H1 (cell line): Measurements from ENCODE around the gene KANSL1L. TPM values are rescaled to one million over a fixed set of nuclear protein-coding genes. Genes with fewer than 3 reads are reported as not detected.
A peak's percentile ranks its signal among the peaks of the same experiment; 100 is the strongest.

Experiments used
- CTCF ChIA-PET: fragments of 300-600 bp; sonication (Branson Sonifier 250); formaldehyde crosslinking; loops from one replicate; lab custom pipeline; 2021; ENCODE audit not compliant: partially characterized antibody; lab: Charles Lee
- POLR2A ChIA-PET: fragments of 300-600 bp; sonication (Branson Sonifier 250); formaldehyde crosslinking; loops from one replicate; lab custom pipeline; 2021; ENCODE audit warnings: inconsistent platforms; ENCODE audit not compliant: partially characterized antibody; lab: Charles Lee
- DNase-seq, 2 experiments: peaks; one replicate each; pipeline versions ENCODE4 v3.0.0 to v3.0.0-alpha.2; 2010 to 2022; ENCODE audit warnings: low spot score in 2 of 2, low read depth in 1 of 2, mixed read lengths in 1 of 2
- FAIRE-seq: peaks from 2 replicates; lab custom pipeline; 2011; peaks lifted over from hg19 to GRCh38; lab: Jason Lieb, UNC
- H2AFZ ChIP-seq: 2 replicates; pipeline ENCODE4 v1.8.1; 2012; ENCODE audit warnings: low read length, inconsistent platforms
- H2AK5ac ChIP-seq: 2 replicates; pipeline ENCODE4 v1.6.1; 2013; ENCODE audit warnings: low read depth, low read length
- H2BK120ac ChIP-seq: replicated peaks from 2 replicates; pipeline ENCODE3; 2013; ENCODE audit warnings: low read depth, low read length, inconsistent platforms
- H2BK12ac ChIP-seq: 2 replicates; pipeline ENCODE4 v1.6.1; 2013; ENCODE audit warnings: low read depth, low read length
- H2BK15ac ChIP-seq: 2 replicates; pipeline ENCODE4 v1.6.1; 2013; ENCODE audit warnings: low read length
- H2BK20ac ChIP-seq: 2 replicates; pipeline ENCODE4 v1.6.1; 2013; ENCODE audit warnings: low read length
- H2BK5ac ChIP-seq: 2 replicates; pipeline ENCODE4 v1.6.1; 2013; ENCODE audit warnings: low read depth, low read length
- H3K14ac ChIP-seq: 2 replicates; pipeline ENCODE4 v1.6.1; 2013; ENCODE audit warnings: inconsistent platforms; ENCODE audit not compliant: insufficient read length
- H3K18ac ChIP-seq: 2 replicates; pipeline ENCODE4 v1.6.1; 2013; ENCODE audit warnings: low read length; ENCODE audit errors: extremely low read depth
- H3K23ac ChIP-seq: 2 replicates; pipeline ENCODE4 v1.6.1; 2013; ENCODE audit warnings: inconsistent platforms; ENCODE audit not compliant: insufficient read length
- H3K23me2 ChIP-seq: 2 replicates; pipeline ENCODE4 v1.6.1; 2013; ENCODE audit warnings: low read depth, low read length
- H3K27ac ChIP-seq: 2 replicates; pipeline ENCODE4 v1.6.1; 2011; ENCODE audit warnings: low read depth, low read length, inconsistent platforms
- H3K27me3 ChIP-seq, 4 experiments: replicated peaks in 1 of 4; 1 replicate in 1 of 4; 2 replicates in 3 of 4; pipeline versions ENCODE4 v1.6.1 to v1.8.1; 2011 to 2013; ENCODE audit warnings: low read length in 3 of 4, mild to moderate bottlenecking in 3 of 4, inconsistent platforms in 2 of 4, mixed read lengths in 2 of 4, moderate library complexity in 1 of 4; ENCODE audit not compliant: control insufficient read depth in 3 of 4, insufficient read depth in 3 of 4; ENCODE audit errors: extremely low read depth in 1 of 4
- H3K36me3 ChIP-seq, 4 experiments: 2 replicates each; pipeline versions ENCODE4 v1.6.1 to v1.8.1; 2011 to 2013; ENCODE audit warnings: mild to moderate bottlenecking in 4 of 4, low read length in 3 of 4, moderate library complexity in 2 of 4, control low read depth in 1 of 4, inconsistent platforms in 1 of 4; ENCODE audit not compliant: insufficient read depth in 4 of 4, control insufficient read depth in 2 of 4
- H3K4ac ChIP-seq: replicated peaks from 2 replicates; pipeline ENCODE3; 2013; ENCODE audit warnings: low read length, low read depth, mixed read lengths, inconsistent platforms; ENCODE audit not compliant: insufficient read length
- H3K4me1 ChIP-seq, 4 experiments: replicated peaks in 1 of 4; 1 replicate in 1 of 4; 2 replicates in 3 of 4; pipeline versions ENCODE4 v1.6.1 to v1.8.1; 2011 to 2013; ENCODE audit warnings: low read length in 3 of 4, inconsistent platforms in 2 of 4, mixed read lengths in 1 of 4; ENCODE audit not compliant: insufficient read depth in 4 of 4, control insufficient read depth in 3 of 4
- H3K4me2 ChIP-seq, 2 experiments: 2 replicates each; pipeline versions ENCODE4 v1.6.1 to v1.8.1; 2011 to 2013; ENCODE audit warnings: low read depth in 2 of 2, low read length in 2 of 2, control low read depth in 1 of 2, inconsistent platforms in 1 of 2, mild to moderate bottlenecking in 1 of 2; ENCODE audit not compliant: insufficient read depth in 1 of 2
- H3K4me3 ChIP-seq, 4 experiments: fragments of 200-600, 300-600 bp in 1 of 4; sonication (generic), shearing (Covaris generic), sonication (Bioruptor Twin) in 1 of 4; 2 replicates each; pipeline versions ENCODE4 v1.5.1 to v1.8.1; 2011 to 2016; ENCODE audit warnings: low read length in 4 of 4, low read depth in 3 of 4, control low read depth in 2 of 4, inconsistent platforms in 2 of 4, mild to moderate bottlenecking in 2 of 4, mixed read lengths in 1 of 4, moderate library complexity in 1 of 4; ENCODE audit not compliant: insufficient read depth in 2 of 4; ENCODE audit errors: extremely low read depth in 1 of 4
- H3K56ac ChIP-seq: replicated peaks from 2 replicates; pipeline ENCODE3; 2013; ENCODE audit warnings: low read depth, mild to moderate bottlenecking, mixed read lengths, low read length, inconsistent platforms; ENCODE audit not compliant: insufficient read length
- H3K79me1 ChIP-seq: 2 replicates; pipeline ENCODE4 v1.6.1; 2013; ENCODE audit warnings: low read depth, low read length, control low read depth
- H3K79me2 ChIP-seq, 2 experiments: 2 replicates each; pipeline versions ENCODE4 v1.6.1 to v1.8.1; 2012 to 2013; ENCODE audit warnings: low read length in 2 of 2, mild to moderate bottlenecking in 2 of 2, inconsistent platforms in 1 of 2; ENCODE audit not compliant: insufficient read depth in 2 of 2, control insufficient read depth in 1 of 2
- H3K9ac ChIP-seq, 4 experiments: replicated peaks in 1 of 4; 1 replicate in 1 of 4; 2 replicates in 3 of 4; pipeline versions ENCODE4 v1.6.1 to v1.8.1; 2011 to 2013; ENCODE audit warnings: low read depth in 3 of 4, low read length in 3 of 4, control low read depth in 2 of 4, mild to moderate bottlenecking in 2 of 4, moderate library complexity in 2 of 4, inconsistent platforms in 1 of 4; ENCODE audit errors: extremely low read depth in 1 of 4
- H3K9me3 ChIP-seq, 2 experiments: 2 replicates each; pipeline versions ENCODE4 v1.6.1 to v1.8.1; 2012 to 2013; ENCODE audit warnings: mild to moderate bottlenecking in 2 of 2, moderate library complexity in 2 of 2, control low read depth in 1 of 2, inconsistent platforms in 1 of 2, low read depth in 1 of 2, low read length in 1 of 2, mixed read lengths in 1 of 2; ENCODE audit not compliant: insufficient read depth in 2 of 2
- H4K20me1 ChIP-seq, 2 experiments: replicated peaks in 1 of 2; 2 replicates each; pipeline versions ENCODE3 to v1.8.1; 2011 to 2013; ENCODE audit warnings: inconsistent platforms in 2 of 2, low read length in 2 of 2, mild to moderate bottlenecking in 1 of 2; ENCODE audit not compliant: insufficient read depth in 2 of 2, control insufficient read depth in 1 of 2
- H4K5ac ChIP-seq: 2 replicates; pipeline ENCODE4 v1.6.1; 2013; ENCODE audit warnings: low read length, low read depth, mixed read lengths, inconsistent platforms; ENCODE audit not compliant: insufficient read length
- H4K8ac ChIP-seq: 2 replicates; pipeline ENCODE4 v1.8.0; 2013; ENCODE audit warnings: mild to moderate bottlenecking, moderate library complexity, low read length, inconsistent platforms; ENCODE audit not compliant: insufficient read depth; ENCODE audit errors: extremely low read depth
- H4K91ac ChIP-seq: replicated peaks from 2 replicates; pipeline ENCODE3; 2013; ENCODE audit warnings: low read length, mixed read lengths, inconsistent platforms; ENCODE audit not compliant: insufficient read length
- BRCA1 ChIP-seq: IDR thresholded peaks from 2 replicates; pipeline ENCODE4 v1.6.1; 2012; ENCODE audit warnings: low read depth, low read length, improper control_type of control experiment
- CBX8 ChIP-seq: fragments of 300-800, 300-1000 bp; sonication (generic); IDR thresholded peaks from 2 replicates; pipeline ENCODE4 v1.7.1; 2016; ENCODE audit warnings: low read depth, low read length, borderline replicate concordance
- GTF2F1 ChIP-seq: IDR thresholded peaks from 2 replicates; pipeline ENCODE4 v1.6.1; 2012; ENCODE audit warnings: low read depth, low read length, improper control_type of control experiment, borderline replicate concordance
- KDM5A ChIP-seq: fragments of 200-600 bp; IDR thresholded peaks from 2 replicates; pipeline ENCODE4 v1.7.1; 2012; ENCODE audit warnings: mild to moderate bottlenecking, low read length, inconsistent platforms, mixed read lengths
- POLR2AphosphoS5 ChIP-seq: IDR thresholded peaks from 2 replicates; pipeline ENCODE4 v1.6.1; 2011; ENCODE audit warnings: low read depth, low read length
- POU5F1 ChIP-seq: IDR thresholded peaks from 2 replicates; pipeline ENCODE4 v1.6.1; 2011; ENCODE audit warnings: low read depth, mild to moderate bottlenecking, low read length, moderate library complexity
- RFX5 ChIP-seq: IDR thresholded peaks from 2 replicates; pipeline ENCODE4 v1.6.1; 2011; ENCODE audit warnings: low read depth, low read length, improper control_type of control experiment, borderline replicate concordance
- SIRT6 ChIP-seq: IDR thresholded peaks from one replicate; pipeline ENCODE4 v1.7.1; 2012; ENCODE audit warnings: low read length, inconsistent platforms
- SP1 ChIP-seq: IDR thresholded peaks from 2 replicates; pipeline ENCODE4 v1.6.1; 2011; ENCODE audit warnings: low read depth, low read length
- TBP ChIP-seq: IDR thresholded peaks from 2 replicates; pipeline ENCODE4 v1.6.1; 2011; ENCODE audit warnings: low read depth, low read length, improper control_type of control experiment
- USF2 ChIP-seq: IDR thresholded peaks from 2 replicates; pipeline ENCODE4 v1.6.1; 2011; ENCODE audit warnings: low read length, improper control_type of control experiment
- WGBS, 2 experiments: shearing (Covaris generic) in 1 of 2; methylation state at CpG; one replicate each; pipeline versions ENCODE4 v1.1.6 to v1.1.7; 2013 to 2015; ENCODE audit warnings: low lambda C conversion rate in 2 of 2, mixed read lengths in 2 of 2, inconsistent platforms in 1 of 2, low coverage in 1 of 2, missing lambda C conversion rate in 1 of 2; ENCODE audit not compliant: insufficient replicate concordance in 2 of 2, insufficient coverage in 1 of 2, insufficient read length in 1 of 2; ENCODE audit errors: extremely low coverage in 1 of 2, missing lambda C conversion rate in 1 of 2; 5-methylcytosine and 5-hydroxymethylcytosine counted together
- polyA plus RNA-seq, 7 experiments: library from polyadenylated mRNA; depleted of rRNA in 3 of 7; stranded (reverse) in 5 of 7; unstranded in 2 of 7; fragments of >200 nt in 5 of 7; fragments of 200-250 nt in 2 of 7; gene quantifications; 1 replicate in 5 of 7; 2 replicates in 1 of 7; 4 replicates in 1 of 7; pipeline versions ENCODE4 v1.2.1 to v1.2.3, GENCODE V29; 2011 to 2013; ENCODE audit warnings: missing spikeins in 2 of 7, mixed read lengths in 2 of 7
- total RNA-seq: library from RNA; stranded (reverse); fragmentation: NEBNext Ultra II Directional; extraction: Animal tissue kit (Norgen Biotek cat#: 25700); gene quantifications from 2 replicates; pipeline ENCODE4 v1.2.1, GENCODE V29; 2021
- TF ChIP-seq, protein P1 (sequence below): IDR thresholded peaks from 2 replicates; pipeline ENCODE4 v1.6.1; 2011; ENCODE audit warnings: low read depth, mild to moderate bottlenecking, low read length; ENCODE audit not compliant: insufficient read depth

The KANSL1L gene
- total and polyA plus RNA-seq, 2 of the 8 experiments (the other 6 are each of a cell fraction or from before 2014, with no cell fraction given) = 5.4 to 17.2 TPM

GRCh38 chr2:210003359-210003758 is 167.8 kb downstream of the KANSL1L start:
- H3K36me3 ChIP-seq = peaks cover 0 to 15% (median 0%) of the 10 kb centered on the region in 4 experiments; a peak in 2 of 8 replicates
- H2BK12ac ChIP-seq = no peak overlapping the region
- H3K9ac ChIP-seq = peak overlapping the region in 3 of 4 experiments; percentile 90 to 91 (median 90); a peak in 4 of 7 replicates
- H3K18ac ChIP-seq = no peak overlapping the region; the same call in 1 of the 2 replicates
- H3K23me2 ChIP-seq = peaks cover 7% of the 10 kb centered on the region; the same call in 1 of the 2 replicates
- H3K14ac ChIP-seq = no peak overlapping the region
- no peak for DNase-seq
- no peak overlapping the region for H3K4ac ChIP-seq
- peak overlapping the region; percentile 67 to 79 for H3K4me2 ChIP-seq
- peaks cover 3 to 16% of the 10 kb centered on the region in 2 experiments for H4K20me1 ChIP-seq
- H2BK20ac ChIP-seq = no peak overlapping the region
- no peaks in the 10 kb centered on the region for H3K27me3 ChIP-seq
- no peak overlapping the region for H3K27ac ChIP-seq
- H2BK5ac ChIP-seq = no peak overlapping the region
- H2BK15ac ChIP-seq = no peak overlapping the region
- ChIA-PET CTCF (interaction anchor here (1.3 kb wide), 1 partner anchor 42 kb away, joined by 3 read pairs; no protein-coding TSS in a partner anchor), POLR2A (interaction anchor here (0.6 to 1.5 kb wide), 5 partner anchors 9 to 185 kb away, joined by 3 to 4 read pairs (median 4); no protein-coding TSS in a partner anchor)
- H2BK120ac ChIP-seq = no peak overlapping the region
- H4K5ac ChIP-seq = no peak overlapping the region
- no peak overlapping the region for H3K56ac ChIP-seq
- peaks cover 6% of the 10 kb centered on the region; the same call in 1 of the 2 replicates for H3K79me1 ChIP-seq
- peak overlapping the region; percentile 73 to 97 (median 90) for H3K4me3 ChIP-seq
- no peak for FAIRE-seq
- H3K79me2 ChIP-seq = peaks cover 28 to 59% of the 10 kb centered on the region in 2 experiments
- H2AFZ ChIP-seq = no peak overlapping the region
- H3K23ac ChIP-seq = no peak overlapping the region
- H2AK5ac ChIP-seq = no peak overlapping the region
- no peaks in the 10 kb centered on the region for H3K9me3 ChIP-seq
- H3K4me1 ChIP-seq = peaks cover 0 to 2% (median 0%) of the 10 kb centered on the region in 4 experiments; a peak in 2 of 7 replicates
- H4K8ac ChIP-seq = no peak overlapping the region
- H4K91ac ChIP-seq = no peak overlapping the region
- 43% methylated on average over 2 of the region's 2 CpGs; no CpG with 5 or more reads in 1 of the 2 experiments for WGBS, 2 experiments
- TF ChIP-seq POLR2AphosphoS5 = no peak
- TF ChIP-seq CBX8 = no peak
- TF ChIP-seq SP1 = no peak
- TF ChIP-seq GTF2F1 = no peak
- TF ChIP-seq USF2 = no peak
- TF ChIP-seq BRCA1 = no peak
- TF ChIP-seq SIRT6 = no peak
- no peak for TF ChIP-seq TBP
- no peak for TF ChIP-seq RFX5
- TF ChIP-seq, protein P1, sequence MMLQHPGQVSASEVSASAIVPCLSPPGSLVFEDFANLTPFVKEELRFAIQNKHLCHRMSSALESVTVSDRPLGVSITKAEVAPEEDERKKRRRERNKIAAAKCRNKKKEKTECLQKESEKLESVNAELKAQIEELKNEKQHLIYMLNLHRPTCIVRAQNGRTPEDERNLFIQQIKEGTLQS = no peak
- TF ChIP-seq POU5F1 = no peak
- no peak for TF ChIP-seq KDM5A
